ENCODE data around the gene EFNB1. TPM values are rescaled to one million over a fixed set of nuclear protein-coding genes. Genes with fewer than 3 reads are reported as not detected.

Gene EFNB1
- 32.3 and 63.0 TPM in 2 replicates for total RNA-seq

DNA sequence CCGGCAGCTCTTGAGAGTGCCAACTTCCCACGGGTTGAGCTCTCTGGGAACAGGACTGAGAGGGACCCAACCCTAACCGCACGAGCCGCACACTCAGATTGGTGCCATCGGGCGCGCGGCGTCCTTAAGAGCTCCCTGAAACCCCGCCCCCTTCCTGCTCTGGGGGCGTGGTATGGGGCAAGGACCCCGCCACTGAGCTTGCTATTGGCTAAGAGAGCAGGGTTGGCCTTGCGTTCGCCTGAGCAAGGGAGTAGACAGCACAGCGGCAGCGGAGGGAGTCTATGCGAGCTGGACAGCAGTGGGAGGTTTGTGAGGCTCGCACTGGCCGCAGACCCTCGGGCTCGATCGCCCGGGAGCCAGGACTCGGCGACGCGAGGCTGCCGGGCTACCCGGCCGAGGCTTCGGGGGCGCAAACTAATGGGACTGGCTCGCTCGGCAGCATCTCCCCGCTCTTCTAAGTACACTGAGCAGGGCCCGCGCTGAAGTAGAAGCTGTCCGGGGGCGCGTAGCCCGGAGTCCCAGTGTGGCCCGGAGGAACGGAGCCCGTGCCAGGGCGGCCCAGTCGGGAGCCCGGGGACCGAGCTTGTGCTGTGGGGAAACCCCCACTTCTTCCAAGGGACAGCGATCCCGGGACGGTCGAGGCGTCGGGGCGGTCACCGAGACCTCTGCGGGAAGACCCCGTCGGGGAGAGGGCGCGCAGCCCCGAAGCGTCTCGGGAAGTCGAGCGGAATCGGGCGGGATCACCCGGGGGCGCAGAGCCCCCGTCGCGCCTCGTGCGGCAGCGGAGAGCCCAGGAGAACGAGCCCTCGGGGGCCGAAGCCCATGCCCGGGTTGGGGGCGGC is at the start of gene EFNB1:
EFNB1 (plus strand) TSS at position 282 of the 842 bp plus-strand sequence. CDS start 756 bp downstream, outside the sequence.

Other genes with a start within 250 kb of the EFNB1 start
- 9.3 and 11.4 TPM in 2 replicates for gene STARD8, start 181.4 kb upstream of the EFNB1 start, total RNA-seq